Measurements from ENCODE around the gene SUPT3H. TPM values are rescaled to one million over a fixed set of nuclear protein-coding genes. Genes with fewer than 3 reads are reported as not detected.

The SUPT3H gene
- total and polyA plus RNA-seq, 2 of the 13 experiments (the other 11 are each of a cell fraction or from before 2014, with no cell fraction given): 11.9 to 36.1 TPM

- FAIRE-seq (no peak), DNase-seq (ENCODE audit: low spot score) (no peak), ATAC-seq (no peak)
- intact Hi-C loops (cut with micrococcal nuclease; ENCODE audit: unreplicated experiment): no loop called here
- H3K36me3 ChIP-seq (replicated peaks in 1 of 2; ENCODE audit: control insufficient read depth in 1 of 2, insufficient read depth in 2 of 2, low read length in 2 of 2): no peaks in the 10 kb centered on the region
- BruUV-seq (replicated peaks): no TSS peak
- H3K27me3 ChIP-seq (ENCODE audit: control insufficient read depth in 1 of 2, insufficient read depth in 2 of 2, low read length in 2 of 2): no peaks in the 10 kb centered on the region
- no peak overlapping the region for H2AFZ ChIP-seq (ENCODE audit: low read length)
- H3K4me3 ChIP-seq (replicated peaks in 1 of 3; ENCODE audit: insufficient read depth in 1 of 3, low read depth in 2 of 3, low read length in 3 of 3): no peak overlapping the region
- no peaks in the 10 kb centered on the region for H3K9me3 ChIP-seq (ENCODE audit: low read length)
- TF ChIP-seq POLR2AphosphoS2 (IDR thresholded peaks at IDR 0.05; ENCODE audit: low read depth, low read length) (no peak), TRIM24 (CRISPR knock-in tag; IDR thresholded peaks at IDR 0.05) (no peak), ZNF251 (CRISPR knock-in tag; IDR thresholded peaks at IDR 0.05) (no peak), BRF2 (CRISPR knock-in tag; IDR thresholded peaks at IDR 0.05) (no peak), RFXANK (CRISPR knock-in tag; IDR thresholded peaks at IDR 0.05) (no peak), ZNF703 (CRISPR knock-in tag; IDR thresholded peaks at IDR 0.05; ENCODE audit: borderline replicate concordance) (no peak), ZNF556 (CRISPR knock-in tag; IDR thresholded peaks at IDR 0.05; ENCODE audit: borderline replicate concordance) (no peak), ZNF280D (CRISPR knock-in tag; IDR thresholded peaks at IDR 0.05) (no peak), GATA4 (IDR thresholded peaks at IDR 0.05; ENCODE audit: borderline replicate concordance, low read depth) (no peak), ZNF800 (CRISPR knock-in tag; IDR thresholded peaks at IDR 0.05) (no peak)
- ChIA-PET CTCF (ENCODE audit: low intra/inter-chr PET ratio, low total read pairs) (no interaction called here), POLR2A (no interaction called here)
- no peaks in the 10 kb centered on the region for H4K20me1 ChIP-seq (ENCODE audit: insufficient read depth, low read length)
- H3K27ac ChIP-seq (ENCODE audit: extremely low read length, insufficient read depth, low read length): no peak overlapping the region
- no peak overlapping the region for H3K4me2 ChIP-seq (ENCODE audit: low read depth, low read length)
- H3K79me2 ChIP-seq (ENCODE audit: insufficient read depth, low read length): no peaks in the 10 kb centered on the region
- H3K9ac ChIP-seq (ENCODE audit: insufficient read depth, low read depth, low read length): no peak overlapping the region
- no peaks in the 10 kb centered on the region for H3K4me1 ChIP-seq (ENCODE audit: insufficient read depth, low read length)
- in situ Hi-C loops (cut with HindIII; ENCODE audit: extremely low pct_ligation_motif_present, low pct_unique_long_range_greater_than_20kb): no loop called here
Measured at GRCh38 chr6:44837255-44837654, 540.5 kb downstream of the SUPT3H start.

Measured in HepG2 (cell line).